Right atrium auricular region (tissue), 2 donors: Measurements from ENCODE around the gene SPEF1. TPM values are rescaled to one million over a fixed set of nuclear protein-coding genes. Genes with fewer than 3 reads are reported as not detected.

Experiments
- DNase-seq: peaks from one replicate; pipeline ENCODE4 v3.0.0-alpha.2; 2019; ENCODE audit warnings: low spot score
- H3K27ac ChIP-seq, 2 donors: fragments of 200-600 bp; sonication (generic); 1 replicate in 1 of 2; 2 replicates in 1 of 2; pipeline ENCODE4 v1.5.1; 2016 to 2019
- H3K27me3 ChIP-seq, 2 donors: fragments of 200-600 bp; sonication (generic); one replicate each; pipeline versions ENCODE4 v1.5.1 to v1.6.0; 2017 to 2019
- H3K36me3 ChIP-seq: fragments of 200-600 bp; sonication (generic); one replicate; pipeline ENCODE4 v1.5.1; 2016
- H3K4me1 ChIP-seq, 2 donors: fragments of 200-600 bp; sonication (generic); one replicate each; pipeline versions ENCODE4 v1.5.1 to v1.6.0; 2017 to 2019
- H3K4me3 ChIP-seq, 2 donors: fragments of 200-600 bp; sonication (generic); 1 replicate in 1 of 2; 2 replicates in 1 of 2; pipeline ENCODE4 v1.5.1; 2017 to 2019; ENCODE audit warnings: mild to moderate bottlenecking in 1 of 2, moderate library complexity in 1 of 2
- H3K9me3 ChIP-seq, 2 donors: fragments of 200-600 bp; sonication (generic); one replicate each; pipeline ENCODE4 v1.5.1; 2019
- total RNA-seq, 2 donors: library from RNA; depleted of rRNA; stranded (reverse); fragments of >200 nt; gene quantifications; one replicate each; pipeline ENCODE4 v1.1.0, GENCODE V29; 2016
- TF ChIP-seq, protein P1 (sequence below), 2 donors: fragments of 200-600 bp; sonication (generic); IDR thresholded peaks; one replicate each; pipeline ENCODE4 v1.5.1; 2019; ENCODE audit warnings: antibody characterized with exemption in 2 of 2

Gene SPEF1
- total RNA-seq, 2 donors from 2014 or later: 0.31 TPM; not detected in 1

DNA sequence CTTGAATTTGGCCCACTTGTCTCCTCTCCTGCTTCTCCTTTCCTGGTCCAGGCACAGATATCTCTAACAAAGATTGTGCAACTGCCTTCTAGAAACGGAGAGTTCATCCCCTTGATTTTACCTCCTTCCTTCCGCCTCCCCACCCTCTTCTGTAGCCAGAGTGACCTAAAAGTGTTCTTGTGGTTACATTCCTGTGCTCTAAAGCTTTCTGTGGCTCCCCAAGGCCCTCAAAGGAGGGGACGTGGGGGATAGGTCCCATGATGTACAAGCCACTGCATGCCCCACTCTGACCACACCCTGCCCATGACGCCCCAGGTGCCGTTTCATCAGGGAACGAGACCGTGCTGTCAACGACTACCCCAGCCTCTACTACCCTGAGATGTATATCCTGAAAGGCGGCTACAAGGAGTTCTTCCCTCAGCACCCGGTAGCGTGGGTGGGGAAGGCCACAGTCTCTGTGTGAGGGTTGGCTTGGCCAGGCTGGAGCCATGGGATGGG is 23.1 kb upstream of the SPEF1 start:
- Histone ChIP-seq H3K4me3 (no peak overlapping the region), H3K4me1 (peaks cover 0 to 38% of the 10 kb centered on the region in 2 donors), H3K36me3 (peaks cover 35% of the 10 kb centered on the region), H3K27me3 (no peaks in the 10 kb centered on the region), H3K27ac (no peak overlapping the region), H3K9me3 (no peaks in the 10 kb centered on the region)
- no peak for DNase-seq
- TF ChIP-seq, protein P1, sequence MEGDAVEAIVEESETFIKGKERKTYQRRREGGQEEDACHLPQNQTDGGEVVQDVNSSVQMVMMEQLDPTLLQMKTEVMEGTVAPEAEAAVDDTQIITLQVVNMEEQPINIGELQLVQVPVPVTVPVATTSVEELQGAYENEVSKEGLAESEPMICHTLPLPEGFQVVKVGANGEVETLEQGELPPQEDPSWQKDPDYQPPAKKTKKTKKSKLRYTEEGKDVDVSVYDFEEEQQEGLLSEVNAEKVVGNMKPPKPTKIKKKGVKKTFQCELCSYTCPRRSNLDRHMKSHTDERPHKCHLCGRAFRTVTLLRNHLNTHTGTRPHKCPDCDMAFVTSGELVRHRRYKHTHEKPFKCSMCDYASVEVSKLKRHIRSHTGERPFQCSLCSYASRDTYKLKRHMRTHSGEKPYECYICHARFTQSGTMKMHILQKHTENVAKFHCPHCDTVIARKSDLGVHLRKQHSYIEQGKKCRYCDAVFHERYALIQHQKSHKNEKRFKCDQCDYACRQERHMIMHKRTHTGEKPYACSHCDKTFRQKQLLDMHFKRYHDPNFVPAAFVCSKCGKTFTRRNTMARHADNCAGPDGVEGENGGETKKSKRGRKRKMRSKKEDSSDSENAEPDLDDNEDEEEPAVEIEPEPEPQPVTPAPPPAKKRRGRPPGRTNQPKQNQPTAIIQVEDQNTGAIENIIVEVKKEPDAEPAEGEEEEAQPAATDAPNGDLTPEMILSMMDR (IDR thresholded peaks at IDR 0.05): no peak

DNA sequence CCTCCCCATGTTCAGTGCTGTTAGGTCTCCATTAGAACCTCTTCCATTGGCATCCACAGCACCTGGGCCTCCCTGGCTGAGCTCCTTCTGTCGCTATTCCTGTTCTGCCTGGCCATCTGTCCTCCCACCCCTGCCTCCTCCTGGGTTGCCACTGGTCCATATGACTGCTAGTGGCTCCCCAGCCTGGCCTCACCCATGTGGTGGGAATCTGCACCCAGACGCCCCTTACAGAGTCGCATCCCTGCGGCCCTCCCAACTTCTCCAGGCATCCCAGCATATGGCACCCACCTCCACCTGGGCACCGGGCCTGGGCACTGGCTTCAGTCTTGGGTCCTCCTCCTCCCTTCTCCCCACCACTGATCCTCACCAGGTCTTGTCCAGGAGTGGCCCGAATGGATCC is 22.6 kb upstream of the SPEF1 start:
- H3K36me3 ChIP-seq: peaks cover 35% of the 10 kb centered on the region
- DNase-seq: no peak
- peaks cover 0 to 42% of the 10 kb centered on the region in 2 donors for H3K4me1 ChIP-seq

DNA sequence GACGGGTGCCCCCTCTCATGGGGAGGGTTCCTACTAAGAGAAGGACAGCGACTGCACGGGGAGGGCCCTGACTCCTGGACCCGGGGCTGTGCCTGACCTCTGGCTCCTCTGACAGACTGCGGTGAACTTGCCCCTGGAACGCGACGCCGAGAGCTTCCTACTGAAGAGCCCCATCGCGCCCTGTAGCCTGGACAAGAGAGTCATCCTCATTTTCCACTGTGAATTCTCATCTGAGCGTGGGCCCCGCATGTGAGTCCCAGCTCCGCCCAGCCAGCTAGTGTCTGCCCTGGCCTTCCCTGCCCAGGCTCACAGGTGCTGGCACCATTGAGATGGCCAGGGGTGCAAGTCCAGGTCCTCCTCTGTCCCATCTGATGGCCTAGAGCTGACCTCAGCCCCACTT is 22.0 kb upstream of the SPEF1 start:
- no peak for DNase-seq
- no peaks in the 10 kb centered on the region for H3K27me3 ChIP-seq
- H3K4me3 ChIP-seq: no peak overlapping the region
- no peaks in the 10 kb centered on the region for H3K9me3 ChIP-seq
- H3K4me1 ChIP-seq: peaks cover 0 to 42% of the 10 kb centered on the region in 2 donors
- H3K27ac ChIP-seq: no peak overlapping the region
- H3K36me3 ChIP-seq: peaks cover 35% of the 10 kb centered on the region
- TF ChIP-seq, protein P1 (IDR thresholded peaks at IDR 0.05): no peak

More for the DNA sequence above, 22.6 kb upstream of the SPEF1 start:
- H3K9me3 ChIP-seq: no peaks in the 10 kb centered on the region
- no peak overlapping the region for H3K27ac ChIP-seq
- no peak overlapping the region for H3K4me3 ChIP-seq
- H3K27me3 ChIP-seq: no peaks in the 10 kb centered on the region
- TF ChIP-seq, protein P1 (IDR thresholded peaks at IDR 0.05): no peak

DNA sequence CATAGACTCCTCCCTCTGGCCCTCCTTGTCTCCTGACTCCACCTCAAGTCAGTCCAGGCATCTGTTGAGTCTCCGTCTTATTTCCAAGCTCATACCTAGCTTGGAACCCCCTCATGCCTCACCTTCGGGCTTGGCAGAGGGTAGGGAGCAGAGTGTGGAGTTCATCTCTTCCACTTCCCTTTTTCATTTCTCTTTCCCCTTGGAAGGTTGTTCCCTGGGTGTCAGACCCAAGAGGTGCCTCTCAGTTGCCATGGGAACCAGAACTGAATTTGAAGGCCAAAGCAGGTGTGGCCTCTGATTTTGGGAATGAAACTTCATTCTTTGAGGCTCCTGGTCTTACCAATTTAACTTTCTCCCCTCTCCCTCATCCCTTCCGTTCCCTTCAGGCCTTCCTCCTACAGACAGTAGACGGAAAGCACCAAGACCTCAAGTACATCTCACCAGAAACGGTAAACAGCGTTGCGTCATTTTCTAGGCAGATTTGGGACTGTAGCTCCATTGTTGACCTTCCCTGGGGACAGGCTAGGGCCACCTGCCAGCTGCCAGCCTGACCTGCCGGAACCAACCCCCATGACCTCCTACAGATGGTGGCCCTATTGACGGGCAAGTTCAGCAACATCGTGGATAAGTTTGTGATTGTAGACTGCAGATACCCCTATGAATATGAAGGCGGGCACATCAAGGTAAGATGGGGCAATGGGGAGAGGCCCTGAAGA is 21.4 kb upstream of the SPEF1 start:
- H3K4me1 ChIP-seq: peaks cover 0 to 41% of the 10 kb centered on the region in 2 donors
- no peak overlapping the region for H3K27ac ChIP-seq
- peaks cover 35% of the 10 kb centered on the region for H3K36me3 ChIP-seq
- no peaks in the 10 kb centered on the region for H3K27me3 ChIP-seq
- no peak overlapping the region for H3K4me3 ChIP-seq
- no peaks in the 10 kb centered on the region for H3K9me3 ChIP-seq
- DNase-seq: no peak
- TF ChIP-seq, protein P1 (IDR thresholded peaks at IDR 0.05): no peak

DNA sequence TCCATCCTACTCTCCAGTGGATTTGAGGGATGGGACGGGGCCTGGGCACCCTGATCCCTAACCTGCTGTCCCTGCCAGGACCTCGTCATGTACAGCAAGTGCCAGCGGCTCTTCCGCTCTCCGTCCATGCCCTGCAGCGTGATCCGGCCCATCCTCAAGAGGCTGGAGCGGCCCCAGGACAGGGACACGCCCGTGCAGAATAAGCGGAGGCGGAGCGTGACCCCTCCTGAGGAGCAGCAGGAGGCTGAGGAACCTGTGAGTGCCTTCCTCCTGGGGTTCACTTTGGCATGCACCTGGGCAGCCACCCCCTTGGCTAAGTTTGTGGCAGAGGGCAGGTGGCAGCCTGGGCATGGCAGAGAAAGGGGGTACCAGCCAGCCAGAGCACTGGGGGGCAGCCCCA is 20.6 kb upstream of the SPEF1 start:
- H3K4me3 ChIP-seq: no peak overlapping the region
- peaks cover 0 to 41% of the 10 kb centered on the region in 2 donors for H3K4me1 ChIP-seq
- H3K36me3 ChIP-seq: peaks cover 35% of the 10 kb centered on the region
- TF ChIP-seq, protein P1 (IDR thresholded peaks at IDR 0.05): no peak
- H3K9me3 ChIP-seq: no peaks in the 10 kb centered on the region
- no peaks in the 10 kb centered on the region for H3K27me3 ChIP-seq
- no peak overlapping the region for H3K27ac ChIP-seq
- DNase-seq: no peak
